GM18517 (cell line): ENCODE data around the gene KLHL1.
A peak's percentile ranks its signal among the peaks of the same experiment; 100 is the strongest.

Experiments used
- ATAC-seq: cut with Tn5 transposase; IDR thresholded peaks from one replicate; pipeline ENCODE4 v1.9.1; 2021; ENCODE audit warnings: mild to moderate bottlenecking, moderate library complexity; ENCODE audit not compliant: unreplicated experiment

KLHL1 gene

GRCh38 chr13:70016116-70016515, 92.1 kb downstream of the KLHL1 start:
- no peak for ATAC-seq

- no peak for ATAC-seq
Observed at GRCh38 chr13:70014337-70014736, 93.9 kb downstream of the KLHL1 start.

GRCh38 chr13:69999875-70000274, 108.4 kb downstream of the KLHL1 start:
- ATAC-seq = no peak

DNA sequence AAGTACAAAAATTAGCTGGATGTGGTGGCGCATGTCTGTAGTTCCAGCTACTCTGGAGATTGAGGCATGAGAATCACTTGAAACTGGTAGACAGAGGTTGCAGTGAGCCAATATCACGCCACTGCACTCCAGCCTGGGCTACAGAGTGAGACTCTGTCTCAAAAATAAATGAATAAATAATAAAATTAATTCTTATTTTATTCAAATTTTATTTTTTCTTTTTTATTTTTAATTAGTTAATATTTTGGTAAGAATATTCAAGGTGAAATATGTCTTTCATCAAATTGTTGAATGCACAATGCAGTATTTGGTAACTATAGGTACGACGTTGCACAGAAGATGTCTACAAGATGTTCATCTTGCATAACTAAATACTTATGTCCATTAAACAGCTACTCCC, 111.2 kb downstream of the KLHL1 start:
- ATAC-seq = no peak

DNA sequence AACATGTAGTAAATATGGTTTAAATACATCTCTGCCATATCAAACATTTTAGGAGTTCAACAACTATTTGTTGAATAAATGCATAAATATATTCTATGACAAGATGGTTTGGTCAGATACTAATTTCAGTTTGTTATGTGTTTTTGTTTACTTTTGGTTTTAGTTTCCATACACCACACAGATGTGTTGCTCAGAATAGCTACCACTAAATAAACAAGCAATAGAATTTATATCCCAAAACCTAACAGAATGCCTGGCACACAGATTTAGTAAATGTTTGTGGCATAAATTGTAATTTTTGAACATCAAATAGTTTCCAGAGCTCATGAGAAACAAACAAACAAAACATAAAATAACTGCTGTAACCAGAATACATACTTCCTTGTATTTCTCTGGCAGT, 127.5 kb downstream of the KLHL1 start:
- peak; percentile 59 for ATAC-seq

GRCh38 chr13:69975496-69975895, 132.8 kb downstream of the KLHL1 start:
- ATAC-seq = no peak

- no peak for ATAC-seq
Observed at GRCh38 chr13:69970520-69970919, 137.7 kb downstream of the KLHL1 start.

DNA sequence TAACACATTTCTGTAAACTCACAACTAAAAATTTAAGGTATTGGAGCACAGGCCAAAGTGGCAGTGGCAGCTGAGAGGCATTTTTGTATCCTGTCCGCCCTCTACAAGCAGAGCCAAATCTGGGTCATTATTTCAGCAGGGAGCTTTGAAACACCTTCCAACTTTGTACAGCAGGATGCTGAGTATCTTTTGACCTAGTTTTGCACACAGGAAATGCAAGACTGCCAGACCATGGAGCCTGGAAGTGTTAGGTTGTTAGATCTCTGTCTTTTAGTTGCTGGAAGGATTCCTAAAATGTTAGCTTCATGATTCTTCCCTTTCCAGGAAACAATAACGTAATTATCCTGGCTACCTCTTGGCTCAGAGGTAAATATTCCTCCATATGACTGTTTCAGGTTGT, 149.2 kb downstream of the KLHL1 start:
- ATAC-seq = no peak

GRCh38 chr13:69956839-69957238, 151.4 kb downstream of the KLHL1 start:
- ATAC-seq = no peak

DNA sequence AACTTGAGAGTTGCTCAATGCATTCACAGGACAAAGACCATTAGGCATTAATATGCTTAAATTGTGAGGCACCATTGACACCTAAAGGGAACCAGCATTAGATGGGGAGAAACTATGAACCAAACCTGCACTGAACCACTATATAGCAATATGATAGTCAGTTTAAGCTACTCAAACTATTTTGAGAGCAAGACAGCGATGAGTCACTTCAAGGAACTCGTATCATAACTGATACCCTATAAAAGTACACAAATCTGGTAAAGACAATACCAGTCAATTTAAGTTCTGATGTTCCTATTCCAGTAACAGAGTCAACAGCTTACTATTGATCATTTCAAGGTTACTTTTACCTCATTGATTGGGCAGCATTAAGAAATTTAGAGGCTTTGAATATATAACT, 151.9 kb downstream of the KLHL1 start:
- no peak for ATAC-seq

DNA sequence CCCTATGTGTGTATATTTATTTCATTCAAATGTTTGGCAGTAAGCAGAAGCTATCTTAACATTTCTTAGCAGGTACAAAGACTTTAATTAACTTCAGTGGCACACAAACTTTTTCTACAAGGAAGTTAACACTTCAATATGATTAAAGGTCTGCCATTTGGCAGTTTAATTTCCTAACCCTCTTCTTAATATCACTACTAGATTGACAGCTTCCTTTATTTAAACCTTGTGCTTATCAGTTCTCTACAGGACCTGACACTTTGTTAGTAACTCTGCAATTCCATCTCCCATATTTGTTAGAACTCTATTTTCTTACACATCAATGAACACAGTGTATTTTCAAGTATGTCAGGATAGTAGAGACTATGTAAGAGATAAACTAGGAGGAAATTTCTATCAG, 153.0 kb downstream of the KLHL1 start:
- ATAC-seq = no peak

DNA sequence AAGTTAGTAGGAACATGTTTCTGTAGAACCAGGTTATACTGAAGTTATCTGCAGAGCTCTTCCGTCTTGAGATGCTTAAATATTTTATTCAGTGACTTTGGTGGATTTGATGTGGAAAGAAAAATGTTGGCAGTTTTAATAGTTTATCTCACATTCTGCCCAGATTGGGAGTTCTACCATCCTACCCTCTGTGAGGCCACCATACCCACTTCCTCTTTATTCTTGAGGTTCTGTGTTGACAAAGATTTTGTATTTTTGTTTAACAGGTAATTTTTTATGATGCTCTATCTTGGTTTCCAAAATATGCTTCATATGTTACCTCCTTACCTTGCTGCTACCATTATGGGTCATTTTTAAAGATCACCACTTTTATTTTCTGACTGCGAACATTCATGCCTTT, 156.8 kb downstream of the KLHL1 start:
- no peak for ATAC-seq

- ATAC-seq = no peak
Observed at GRCh38 chr13:69950160-69950559, 158.1 kb downstream of the KLHL1 start.

- peak; percentile 94 for ATAC-seq
Observed at GRCh38 chr13:69948016-69948415, 160.2 kb downstream of the KLHL1 start.

DNA sequence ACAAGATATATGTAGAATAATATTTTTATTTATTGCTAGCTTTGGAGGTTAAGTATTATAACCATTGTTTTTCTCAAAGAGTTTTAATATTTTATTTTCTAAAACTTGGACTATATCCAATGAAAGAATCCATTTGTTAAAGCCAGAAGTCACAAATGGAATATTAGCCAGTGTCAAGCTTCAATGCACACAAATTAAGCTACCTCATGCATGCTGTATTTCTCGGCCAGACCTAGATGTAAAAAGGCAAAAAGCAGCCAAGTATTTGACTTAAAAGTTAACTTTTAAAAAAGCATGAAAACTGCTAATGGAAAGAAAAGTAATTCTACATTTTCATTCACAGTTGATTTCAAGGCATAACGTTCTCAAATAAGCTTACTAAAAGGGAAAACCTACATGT, 160.7 kb downstream of the KLHL1 start:
- ATAC-seq = peak; percentile 10

DNA sequence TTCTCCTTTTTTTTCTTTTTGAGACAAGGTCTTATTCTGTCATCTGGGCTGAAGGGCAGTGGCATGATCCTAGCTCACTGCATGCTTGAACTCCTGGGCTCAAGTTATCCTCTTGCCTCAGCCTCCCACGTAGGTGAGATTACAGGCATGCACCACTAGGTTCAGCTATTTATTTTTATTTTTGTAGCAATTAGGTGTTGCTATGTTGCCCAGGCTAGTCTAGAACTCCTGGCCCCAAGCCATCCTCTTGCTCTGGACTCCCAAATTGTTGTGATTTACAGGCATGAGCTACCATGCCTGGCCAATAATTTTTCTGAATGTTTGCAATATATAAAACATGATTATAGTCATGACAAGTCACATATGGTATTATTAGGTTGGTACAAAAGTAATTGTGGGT, 161.7 kb downstream of the KLHL1 start:
- no peak for ATAC-seq

DNA sequence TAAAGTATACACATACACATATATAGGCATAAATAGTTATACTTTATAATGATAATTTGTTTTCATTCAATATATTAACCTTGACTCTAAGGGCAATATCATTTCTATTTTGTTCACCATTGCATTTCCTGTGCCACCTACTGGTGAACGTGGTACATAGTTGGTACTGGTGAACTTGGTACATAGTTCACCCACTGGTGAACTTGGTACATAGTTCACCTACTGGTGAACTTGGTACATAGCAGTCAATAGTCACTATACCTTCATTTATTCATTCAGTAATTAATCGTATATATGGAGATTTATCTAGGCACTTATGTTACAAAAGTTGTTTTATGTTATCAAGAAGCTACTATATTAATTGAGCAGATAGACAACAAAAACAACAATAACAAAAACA, 173.2 kb downstream of the KLHL1 start:
- ATAC-seq = peak; percentile 76

DNA sequence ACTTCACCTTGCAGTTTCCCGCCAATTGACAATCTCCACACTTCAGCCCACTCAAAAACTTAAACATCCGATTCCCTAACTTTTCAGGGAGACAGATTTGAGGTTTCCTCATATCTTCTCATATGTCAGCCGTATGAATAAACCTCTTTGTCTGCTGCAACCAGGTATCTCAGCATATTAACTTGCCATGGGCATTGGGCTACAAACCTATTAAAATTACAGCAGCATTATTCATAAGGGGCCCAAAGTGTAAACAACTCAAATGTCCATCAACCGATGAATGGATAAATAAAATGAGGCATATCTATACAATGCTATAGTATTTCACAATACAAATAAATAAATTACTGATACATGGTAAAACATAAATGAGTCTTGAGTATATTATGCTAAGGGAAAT, 180.0 kb downstream of the KLHL1 start:
- ATAC-seq = no peak

DNA sequence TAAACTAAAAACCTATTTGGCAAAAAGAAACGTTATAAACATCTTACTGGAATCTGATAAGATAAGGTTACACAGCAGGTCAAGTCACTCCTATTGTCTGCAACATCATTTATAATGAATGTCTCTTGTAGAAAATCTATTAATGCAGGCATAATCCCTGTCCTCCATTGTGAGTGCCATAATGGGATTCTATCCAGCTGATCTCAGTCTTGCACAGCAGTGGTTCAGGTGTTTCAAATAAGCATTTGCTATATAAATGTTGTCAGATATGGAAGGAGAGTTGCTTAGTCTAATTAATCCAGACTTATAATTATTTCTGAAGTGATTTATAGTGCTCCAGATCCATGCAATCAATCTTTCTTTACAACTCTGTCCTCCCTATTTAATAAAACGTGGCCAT, 187.1 kb downstream of the KLHL1 start:
- no peak for ATAC-seq

DNA sequence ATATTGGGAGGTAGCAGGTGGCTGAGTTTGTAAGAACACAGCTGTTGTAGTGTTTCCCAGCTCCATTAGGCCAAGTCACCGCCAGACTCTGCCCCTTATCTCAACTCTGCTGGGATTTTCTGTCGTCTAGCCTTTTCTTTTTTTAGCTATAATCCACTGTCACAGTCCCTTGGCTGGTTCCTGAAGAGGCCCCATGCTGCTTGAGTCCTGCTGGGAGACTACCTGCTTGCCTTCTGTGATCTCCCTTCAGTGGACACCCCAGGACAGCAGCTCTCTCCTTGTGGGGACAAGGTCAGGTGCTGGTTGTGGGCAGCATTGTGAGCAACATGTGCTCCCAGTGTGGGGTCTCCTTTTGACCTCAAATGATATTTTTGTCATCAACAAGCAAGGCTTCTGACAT, 195.6 kb downstream of the KLHL1 start:
- ATAC-seq = no peak

DNA sequence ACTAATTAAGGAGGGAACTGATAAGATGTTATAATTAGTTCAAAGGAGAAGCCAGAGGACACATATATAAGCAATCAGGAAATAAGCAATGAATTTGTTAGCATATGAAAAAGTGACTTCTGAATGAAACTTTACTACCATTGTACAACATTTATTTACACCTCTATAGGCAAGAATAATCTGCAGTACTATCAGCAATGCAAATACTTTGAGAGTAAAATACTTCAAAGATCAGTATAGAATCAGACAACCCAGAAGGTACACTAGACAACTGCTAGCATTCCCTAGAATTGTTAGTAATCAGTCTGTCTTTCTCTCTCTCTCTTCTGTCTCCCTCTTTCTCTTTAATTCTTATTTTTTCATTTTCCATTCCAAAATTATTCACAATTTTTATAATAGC, 197.5 kb downstream of the KLHL1 start:
- no peak for ATAC-seq

GRCh38 chr13:69904784-69905183, 203.5 kb downstream of the KLHL1 start:
- ATAC-seq = no peak

GRCh38 chr13:69903081-69903480, 205.2 kb downstream of the KLHL1 start:
- ATAC-seq = no peak

DNA sequence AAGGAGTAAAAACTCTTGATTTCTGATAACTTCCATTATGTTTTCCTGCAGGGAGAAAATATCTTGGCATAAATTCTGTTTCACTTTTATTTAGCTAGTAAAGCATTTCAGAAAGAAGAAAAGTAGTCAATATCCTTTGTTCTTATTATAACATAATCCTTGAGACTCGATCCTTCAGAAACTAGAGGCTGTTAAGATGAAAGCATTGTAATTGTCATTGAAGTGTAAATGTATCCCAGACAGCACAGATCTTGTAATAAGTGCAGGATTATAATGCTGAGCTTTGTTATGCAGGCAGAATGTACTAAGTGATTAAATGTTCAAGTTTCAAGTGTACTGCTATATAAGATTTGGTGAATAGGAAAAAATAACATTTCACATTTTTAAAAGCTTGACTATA, 225.8 kb downstream of the KLHL1 start:
- ATAC-seq = no peak
